Mucosa of rectum (tissue), 2 donors: ENCODE data around the gene LSM4.

Experiments
- H3K27ac ChIP-seq, 2 donors: one replicate each; pipeline ENCODE4 v1.7.0; 2013; ENCODE audit warnings: inconsistent platforms in 2 of 2, low read depth in 2 of 2, low read length in 2 of 2
- H3K27me3 ChIP-seq, 2 donors: one replicate each; pipeline ENCODE4 v1.7.0; 2013; ENCODE audit warnings: low read length in 2 of 2; ENCODE audit not compliant: control insufficient read depth in 2 of 2, insufficient read depth in 2 of 2
- H3K36me3 ChIP-seq, 2 donors: one replicate each; pipeline ENCODE4 v1.7.0; 2013; ENCODE audit warnings: low read length in 2 of 2; ENCODE audit not compliant: control insufficient read depth in 2 of 2, insufficient read depth in 2 of 2
- H3K4me1 ChIP-seq, 2 donors: one replicate each; pipeline ENCODE4 v1.7.0; 2013; ENCODE audit warnings: low read length in 2 of 2, mild to moderate bottlenecking in 1 of 2; ENCODE audit not compliant: control insufficient read depth in 2 of 2, insufficient read depth in 2 of 2
- H3K4me3 ChIP-seq, 2 donors: one replicate each; pipeline ENCODE4 v1.7.0; 2013; ENCODE audit warnings: low read length in 2 of 2
- H3K9ac ChIP-seq, 2 donors: one replicate each; pipeline ENCODE4 v1.7.0; 2013; ENCODE audit warnings: low read length in 2 of 2, low read depth in 1 of 2, mild to moderate bottlenecking in 1 of 2
- H3K9me3 ChIP-seq, 2 donors: one replicate each; pipeline ENCODE4 v1.7.0; 2013; ENCODE audit warnings: low read length in 2 of 2; ENCODE audit not compliant: control insufficient read depth in 2 of 2
- donor health status: healthy.
- donor health status: Normal muscosa, but diverticular disease.

LSM4 gene

GRCh38 chr19:18306888-18307260, 16.0 kb downstream of the LSM4 start:
- no peak overlapping the region for H3K9ac ChIP-seq

GRCh38 chr19:18306209-18306887, 16.5 kb downstream of the LSM4 start:
- Histone ChIP-seq H3K4me3 (peak overlapping the region in 1 of 2 donors; percentile 9), H3K36me3 (peaks cover 2 to 13% of the 10 kb centered on the region in 2 donors), H3K4me1 (peaks cover 37 to 43% of the 10 kb centered on the region in 2 donors), H3K27ac (peak overlapping the region; percentile 23 to 95), H3K9me3 (no peaks in the 10 kb centered on the region), H3K9ac (peak overlapping the region in 1 of 2 donors; percentile 24), H3K27me3 (no peaks in the 10 kb centered on the region)

More at GRCh38 chr19:18306888-18307260, 16.0 kb downstream of the LSM4 start:
- Histone ChIP-seq H3K27ac (peak overlapping the region; percentile 23 to 95), H3K9me3 (no peaks in the 10 kb centered on the region), H3K4me3 (peak overlapping the region in 1 of 2 donors; percentile 9), H3K4me1 (peaks cover 40 to 41% of the 10 kb centered on the region in 2 donors), H3K27me3 (no peaks in the 10 kb centered on the region), H3K36me3 (peaks cover 2 to 17% of the 10 kb centered on the region in 2 donors)

GRCh38 chr19:18304458-18305310, 18.2 kb downstream of the LSM4 start:
- Histone ChIP-seq H3K4me1 (peaks cover 34% of the 10 kb centered on the region in 2 donors), H3K27ac (peak overlapping the region; percentile 95 to 96), H3K4me3 (peak overlapping the region; percentile 64 to 67), H3K9ac (peak overlapping the region; percentile 81 to 89), H3K27me3 (no peaks in the 10 kb centered on the region), H3K9me3 (no peaks in the 10 kb centered on the region), H3K36me3 (peaks cover 2 to 11% of the 10 kb centered on the region in 2 donors)

GRCh38 chr19:18304208-18304457, 18.7 kb downstream of the LSM4 start:
- H3K9ac ChIP-seq: peak overlapping the region; percentile 81 to 89
- peaks cover 33 to 34% of the 10 kb centered on the region in 2 donors for H3K4me1 ChIP-seq
- peak overlapping the region; percentile 64 to 67 for H3K4me3 ChIP-seq
- H3K9me3 ChIP-seq: no peaks in the 10 kb centered on the region
- peaks cover 2 to 6% of the 10 kb centered on the region in 2 donors for H3K36me3 ChIP-seq
- no peaks in the 10 kb centered on the region for H3K27me3 ChIP-seq
- H3K27ac ChIP-seq: peak overlapping the region; percentile 95 to 96

- H3K27ac ChIP-seq: peak overlapping the region; percentile 70 to 77
- H3K4me1 ChIP-seq: peaks cover 29 to 33% of the 10 kb centered on the region in 2 donors
- no peaks in the 10 kb centered on the region for H3K36me3 ChIP-seq
- no peak overlapping the region for H3K4me3 ChIP-seq
- H3K27me3 ChIP-seq: no peaks in the 10 kb centered on the region
- peak overlapping the region; percentile 26 to 40 for H3K9ac ChIP-seq
- H3K9me3 ChIP-seq: no peaks in the 10 kb centered on the region
These were observed 21.2 kb downstream of the LSM4 start for GRCh38 chr19:18301718-18302111.

GRCh38 chr19:18300930-18301717, 21.8 kb downstream of the LSM4 start:
- H3K4me3 ChIP-seq: no peak overlapping the region
- peak overlapping the region; percentile 26 to 40 for H3K9ac ChIP-seq
- peaks cover 23 to 33% of the 10 kb centered on the region in 2 donors for H3K4me1 ChIP-seq
- H3K27me3 ChIP-seq: no peaks in the 10 kb centered on the region
- H3K9me3 ChIP-seq: no peaks in the 10 kb centered on the region
- no peaks in the 10 kb centered on the region for H3K36me3 ChIP-seq
- peak overlapping the region; percentile 70 to 77 for H3K27ac ChIP-seq

GRCh38 chr19:18299654-18300053, 23.2 kb downstream of the LSM4 start:
- H3K4me3 ChIP-seq: no peak overlapping the region
- no peak overlapping the region for H3K9ac ChIP-seq
- no peaks in the 10 kb centered on the region for H3K9me3 ChIP-seq
- H3K36me3 ChIP-seq: no peaks in the 10 kb centered on the region
- H3K4me1 ChIP-seq: peaks cover 14 to 22% of the 10 kb centered on the region in 2 donors
- peak overlapping the region in 1 of 2 donors; percentile 1 for H3K27ac ChIP-seq
- H3K27me3 ChIP-seq: no peaks in the 10 kb centered on the region

GRCh38 chr19:18298601-18299000, 24.3 kb downstream of the LSM4 start:
- Histone ChIP-seq H3K9me3 (no peaks in the 10 kb centered on the region), H3K27me3 (no peaks in the 10 kb centered on the region), H3K27ac (no peak overlapping the region), H3K36me3 (no peaks in the 10 kb centered on the region), H3K9ac (no peak overlapping the region), H3K4me1 (peaks cover 9 to 15% of the 10 kb centered on the region in 2 donors), H3K4me3 (no peak overlapping the region)

GRCh38 chr19:18297308-18297707, 25.6 kb downstream of the LSM4 start:
- Histone ChIP-seq H3K4me1 (peaks cover 18 to 23% of the 10 kb centered on the region in 2 donors), H3K4me3 (no peak overlapping the region), H3K27ac (no peak overlapping the region), H3K36me3 (no peaks in the 10 kb centered on the region), H3K27me3 (no peaks in the 10 kb centered on the region), H3K9ac (no peak overlapping the region), H3K9me3 (no peaks in the 10 kb centered on the region)
